ENCODE measurements around the gene PRLH. TPM values are rescaled to one million over a fixed set of nuclear protein-coding genes. Genes with fewer than 3 reads are reported as not detected.

Gene PRLH
- total and polyA plus RNA-seq, 2 of the 13 experiments (the other 11 are each of a cell fraction or from before 2014, with no cell fraction given): not detected

DNA sequence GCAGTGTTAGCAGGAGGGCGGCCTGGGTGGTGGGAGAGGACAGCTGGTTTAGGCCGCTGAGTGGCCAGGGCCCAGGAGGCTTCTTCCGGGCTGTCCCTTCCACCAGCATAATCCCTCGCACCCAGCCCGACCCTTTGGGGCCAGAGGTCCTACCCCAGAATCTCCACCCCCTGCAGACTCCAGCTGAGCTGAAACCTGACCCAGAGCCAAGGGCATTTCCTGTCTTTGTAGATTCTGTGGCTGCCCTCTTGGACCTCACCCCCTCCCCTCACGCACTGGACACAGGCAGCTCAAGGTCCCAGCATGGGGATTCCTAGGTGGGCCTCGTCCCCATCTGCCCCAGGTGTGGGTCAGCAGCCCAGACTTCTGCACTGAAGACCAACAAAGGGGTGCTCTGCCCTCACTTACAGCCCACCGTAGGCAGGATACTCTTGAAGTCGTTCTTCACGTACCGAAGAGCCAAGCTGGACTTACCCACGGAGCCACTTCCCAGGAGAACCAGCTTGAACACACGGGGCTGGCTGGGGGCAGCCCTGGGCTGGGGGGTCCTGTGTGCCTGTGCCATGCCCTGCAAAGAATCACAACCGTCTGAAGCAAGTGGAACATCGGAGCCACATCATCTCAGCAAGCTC is 19.3 kb downstream of the PRLH start (continued):
- peak; percentile 45; the same call in 1 of the 2 replicates for TF ChIP-seq ZBTB33 (CRISPR knock-in tag; IDR thresholded peaks at IDR 0.05)
- TF ChIP-seq PITX1 (CRISPR knock-in tag; IDR thresholded peaks at IDR 0.05): peak; percentile 99
- TF ChIP-seq ZNF20 (CRISPR knock-in tag; IDR thresholded peaks at IDR 0.05): no peak
- TF ChIP-seq GABPA (IDR thresholded peaks at IDR 0.05; ENCODE audit: low read depth, low read length): peak; percentile 22; the same call in 1 of the 2 replicates
- peak; percentile 83 for TF ChIP-seq GABPA (CRISPR knock-in tag; IDR thresholded peaks at IDR 0.05; ENCODE audit: low read depth)
- TF ChIP-seq ZNF496 (CRISPR knock-in tag; IDR thresholded peaks at IDR 0.05; ENCODE audit: insufficient replicate concordance): no peak
- TF ChIP-seq KLF13 (CRISPR knock-in tag; IDR thresholded peaks at IDR 0.05): peak; percentile 40; the same call in 1 of the 2 replicates
- TF ChIP-seq ZNF674 (CRISPR knock-in tag; IDR thresholded peaks at IDR 0.05; ENCODE audit: low read depth): no peak
- TF ChIP-seq ZSCAN20 (CRISPR knock-in tag; IDR thresholded peaks at IDR 0.05; ENCODE audit: borderline replicate concordance): 0 out of 2 replicates have a peak, but pooled peaks have one; percentile 59
- 0 out of 2 replicates have a peak, but pooled peaks have one; percentile 80 for TF ChIP-seq BRCA1 (CRISPR knock-in tag; IDR thresholded peaks at IDR 0.05)
- TF ChIP-seq ZNF562 (CRISPR knock-in tag; IDR thresholded peaks at IDR 0.05; ENCODE audit: borderline replicate concordance): no peak
- peak; percentile 87 for TF ChIP-seq ZNF644 (CRISPR knock-in tag; IDR thresholded peaks at IDR 0.05; ENCODE audit: low read depth)
- TF ChIP-seq ZNF224 (CRISPR knock-in tag; IDR thresholded peaks at IDR 0.05): no peak
- TF ChIP-seq HBP1 (CRISPR knock-in tag; IDR thresholded peaks at IDR 0.05; ENCODE audit: low read depth): peak; percentile 44; the same call in 1 of the 2 replicates
- TF ChIP-seq MTA1 (CRISPR knock-in tag; IDR thresholded peaks at IDR 0.05; ENCODE audit: borderline replicate concordance): peak; percentile 99
- no peak for TF ChIP-seq DBP (CRISPR knock-in tag; IDR thresholded peaks at IDR 0.05; ENCODE audit: not compliant biosample characterization)
- peak; percentile 94 for TF ChIP-seq ZGPAT (CRISPR knock-in tag; IDR thresholded peaks at IDR 0.05)
- TF ChIP-seq SP1 (IDR thresholded peaks at IDR 0.05): no peak
- TF ChIP-seq SP1 (CRISPR knock-in tag; IDR thresholded peaks at IDR 0.05): no peak
- no peak for TF ChIP-seq CC2D1A (CRISPR knock-in tag; IDR thresholded peaks at IDR 0.05)
- TF ChIP-seq BORCS8-MEF2B (CRISPR knock-in tag; IDR thresholded peaks at IDR 0.05): peak; percentile 81; the same call in 1 of the 2 replicates
- TF ChIP-seq ZNF713 (CRISPR knock-in tag; IDR thresholded peaks at IDR 0.05): 0 out of 2 replicates have a peak, but pooled peaks have one; percentile 73
- TF ChIP-seq ZNF329 (CRISPR knock-in tag; IDR thresholded peaks at IDR 0.05; ENCODE audit: low read depth): no peak
